Measurements from ENCODE around the gene TRPM3. TPM values are rescaled to one million over a fixed set of nuclear protein-coding genes. Genes with fewer than 3 reads are reported as not detected.
A peak's percentile ranks its signal among the peaks of the same experiment; 100 is the strongest.

TRPM3 gene
- total RNA-seq, 2 experiments from 2014 or later = not detected

DNA sequence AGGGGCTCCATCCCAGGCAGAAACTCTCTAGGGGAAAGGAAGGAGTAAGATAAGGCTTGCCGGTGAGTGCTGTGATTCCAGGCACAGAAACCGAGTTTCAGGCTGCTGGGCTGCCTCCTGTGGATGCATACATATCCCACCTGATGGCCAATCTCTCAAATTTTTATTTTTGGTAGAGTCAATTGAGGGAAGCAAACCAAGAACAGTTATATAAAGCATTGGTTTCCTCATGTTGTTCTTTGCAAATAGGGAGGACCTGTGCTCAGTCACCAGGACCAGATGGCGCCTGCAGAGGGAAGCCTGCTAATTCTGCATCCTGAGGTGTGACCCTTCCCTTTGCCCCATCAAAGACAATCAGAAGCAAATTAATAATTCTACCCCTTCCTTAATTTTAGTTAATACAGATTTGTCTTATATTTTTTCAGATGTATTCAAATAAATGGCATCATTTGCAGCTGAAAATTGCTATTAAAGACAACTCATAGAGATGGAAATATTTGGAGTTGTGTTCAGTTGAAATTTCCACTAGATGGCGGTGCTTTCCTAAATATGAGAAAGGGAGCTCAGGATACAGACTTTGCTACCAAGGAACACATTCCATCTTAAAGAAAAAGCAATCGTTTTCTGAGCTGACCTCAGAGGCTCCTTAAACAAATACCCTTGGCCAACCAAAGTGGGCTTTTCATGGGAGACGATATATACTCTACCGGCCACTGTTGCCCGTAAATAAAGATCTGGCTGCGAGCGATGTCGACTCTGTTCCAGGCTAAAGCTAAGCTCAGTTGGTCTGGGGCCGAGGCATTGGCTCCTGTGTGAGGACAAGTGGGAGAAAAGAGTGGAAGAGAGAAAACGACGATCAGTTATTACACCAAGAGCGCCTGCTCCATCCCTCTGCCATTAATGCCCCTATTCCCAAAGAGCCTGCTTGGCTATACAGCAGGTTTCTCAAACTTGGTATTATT is 481.3 kb downstream of the TRPM3 start:
- ATAC-seq (ENCODE audit: poor library complexity) (no peak), DNase-seq (peak in 4 of 14 experiments; percentile 15 to 41 (median 32))
- no peaks in the 10 kb centered on the region for H3K9me3 ChIP-seq (ENCODE audit: control insufficient read depth in 1 of 2, insufficient read depth in 1 of 2, low read length in 2 of 2)
- ChIA-PET POLR2A (no interaction called here), CTCF (interaction anchor here (1.0 to 1.2 kb wide), 3 partner anchors 9 to 1385 kb away, joined by 3 to 5 read pairs (median 4); no protein-coding TSS in a partner anchor)
- Mint-ChIP-seq H3K36me3 (ENCODE audit: low read depth) (no peaks in the 10 kb centered on the region), H3K27ac (no peak overlapping the region), H3K4me1 (ENCODE audit: low read depth) (no peaks in the 10 kb centered on the region), H3K4me3 (no peak overlapping the region), H3K27me3 (peaks cover 28% of the 10 kb centered on the region), H3K9me3 (no peaks in the 10 kb centered on the region)
- H3K27me3 ChIP-seq (ENCODE audit: control insufficient read depth in 1 of 2, insufficient read depth in 2 of 2, low read length in 2 of 2) = peaks cover 0 to 8% of the 10 kb centered on the region in 2 experiments
- H3K36me3 ChIP-seq (ENCODE audit: insufficient read depth, low read length) = no peaks in the 10 kb centered on the region
- TF ChIP-seq, protein P1, sequence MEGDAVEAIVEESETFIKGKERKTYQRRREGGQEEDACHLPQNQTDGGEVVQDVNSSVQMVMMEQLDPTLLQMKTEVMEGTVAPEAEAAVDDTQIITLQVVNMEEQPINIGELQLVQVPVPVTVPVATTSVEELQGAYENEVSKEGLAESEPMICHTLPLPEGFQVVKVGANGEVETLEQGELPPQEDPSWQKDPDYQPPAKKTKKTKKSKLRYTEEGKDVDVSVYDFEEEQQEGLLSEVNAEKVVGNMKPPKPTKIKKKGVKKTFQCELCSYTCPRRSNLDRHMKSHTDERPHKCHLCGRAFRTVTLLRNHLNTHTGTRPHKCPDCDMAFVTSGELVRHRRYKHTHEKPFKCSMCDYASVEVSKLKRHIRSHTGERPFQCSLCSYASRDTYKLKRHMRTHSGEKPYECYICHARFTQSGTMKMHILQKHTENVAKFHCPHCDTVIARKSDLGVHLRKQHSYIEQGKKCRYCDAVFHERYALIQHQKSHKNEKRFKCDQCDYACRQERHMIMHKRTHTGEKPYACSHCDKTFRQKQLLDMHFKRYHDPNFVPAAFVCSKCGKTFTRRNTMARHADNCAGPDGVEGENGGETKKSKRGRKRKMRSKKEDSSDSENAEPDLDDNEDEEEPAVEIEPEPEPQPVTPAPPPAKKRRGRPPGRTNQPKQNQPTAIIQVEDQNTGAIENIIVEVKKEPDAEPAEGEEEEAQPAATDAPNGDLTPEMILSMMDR (IDR thresholded peaks at IDR 0.05) = no peak
- H3K4me3 ChIP-seq (ENCODE audit: low read length) = no peak overlapping the region
- no peak overlapping the region for H3K27ac ChIP-seq (ENCODE audit: low read depth in 1 of 2, low read length in 2 of 2)
- no peaks in the 10 kb centered on the region for H3K4me1 ChIP-seq (ENCODE audit: insufficient read depth, low read length)
- intact Hi-C loops (cut with DNase I, micrococcal nuclease) = no loop called here

DNA sequence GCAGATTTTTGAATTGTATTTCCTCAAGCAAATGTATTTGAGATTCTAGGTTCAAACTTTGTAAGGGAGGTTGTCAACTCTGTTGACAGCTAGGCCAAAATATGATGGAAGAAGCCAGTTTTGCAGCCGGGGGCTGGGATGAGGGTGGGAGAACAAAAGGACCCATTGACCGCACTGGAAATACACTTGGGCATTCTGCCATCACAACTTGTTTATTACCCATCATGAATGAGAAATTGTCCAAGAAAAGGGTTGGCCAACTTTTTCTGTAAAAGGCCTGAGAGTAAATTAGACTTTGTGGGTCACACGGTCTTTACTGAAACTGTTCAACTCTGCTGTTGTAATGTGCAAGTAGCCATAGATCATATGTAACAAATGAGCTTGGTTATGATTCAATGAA is 485.6 kb downstream of the TRPM3 start:
- no peak for ATAC-seq (ENCODE audit: poor library complexity)
- ChIA-PET CTCF (no interaction called here), POLR2A (no interaction called here)

DNA sequence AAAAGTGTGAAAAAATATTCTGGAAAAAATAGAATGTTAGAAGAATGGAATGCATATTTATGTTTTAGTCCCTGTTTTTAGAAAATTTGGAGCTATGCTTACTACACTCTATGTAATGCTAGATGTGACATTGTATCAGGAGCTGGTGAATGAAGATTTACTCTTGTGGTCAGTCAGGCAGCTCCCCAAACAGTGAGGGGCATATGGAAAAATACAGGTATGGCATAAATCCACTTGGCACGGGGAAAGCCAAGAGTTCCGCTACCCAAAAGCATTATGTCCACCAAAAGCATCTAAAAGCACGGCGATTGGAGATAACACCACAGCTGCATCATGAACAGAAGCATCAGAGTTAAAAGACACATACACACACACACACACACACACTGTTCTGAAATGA is 486.7 kb downstream of the TRPM3 start:
- Histone ChIP-seq H3K4me3 (ENCODE audit: low read length) (no peak overlapping the region), H3K4me1 (ENCODE audit: insufficient read depth, low read length) (no peaks in the 10 kb centered on the region), H3K36me3 (ENCODE audit: insufficient read depth, low read length) (no peaks in the 10 kb centered on the region), H3K27ac (ENCODE audit: low read depth in 1 of 2, low read length in 2 of 2) (no peak overlapping the region), H3K27me3 (ENCODE audit: control insufficient read depth in 1 of 2, insufficient read depth in 2 of 2, low read length in 2 of 2) (peaks cover 0 to 5% of the 10 kb centered on the region in 2 experiments), H3K9me3 (ENCODE audit: control insufficient read depth in 1 of 2, insufficient read depth in 1 of 2, low read length in 2 of 2) (no peaks in the 10 kb centered on the region)
- TF ChIP-seq, protein P1 (IDR thresholded peaks at IDR 0.05) = no peak
- H3K9me3 Mint-ChIP-seq = no peaks in the 10 kb centered on the region
- ChIA-PET POLR2A (no interaction called here), CTCF (no interaction called here)
- no peak overlapping the region for H3K27ac Mint-ChIP-seq
- DNase-seq (no peak), ATAC-seq (ENCODE audit: poor library complexity) (no peak)
- intact Hi-C loops (cut with DNase I, micrococcal nuclease) = no loop called here
- no peaks in the 10 kb centered on the region for H3K36me3 Mint-ChIP-seq (ENCODE audit: low read depth)
- H3K4me1 Mint-ChIP-seq (ENCODE audit: low read depth) = no peaks in the 10 kb centered on the region
- no peak overlapping the region for H3K4me3 Mint-ChIP-seq
- H3K27me3 Mint-ChIP-seq = peaks cover 3% of the 10 kb centered on the region

More for the DNA sequence above, 485.6 kb downstream of the TRPM3 start:
- no peak overlapping the region for H3K4me3 ChIP-seq (ENCODE audit: low read length)
- intact Hi-C loops (cut with DNase I, micrococcal nuclease) = no loop called here
- peaks cover 0 to 5% of the 10 kb centered on the region in 2 experiments for H3K27me3 ChIP-seq (ENCODE audit: control insufficient read depth in 1 of 2, insufficient read depth in 2 of 2, low read length in 2 of 2)
- H3K27ac ChIP-seq (ENCODE audit: low read depth in 1 of 2, low read length in 2 of 2) = no peak overlapping the region
- Mint-ChIP-seq H3K36me3 (ENCODE audit: low read depth) (no peaks in the 10 kb centered on the region), H3K9me3 (no peaks in the 10 kb centered on the region), H3K27me3 (peaks cover 7% of the 10 kb centered on the region), H3K4me1 (ENCODE audit: low read depth) (no peaks in the 10 kb centered on the region), H3K27ac (no peak overlapping the region), H3K4me3 (no peak overlapping the region)
- TF ChIP-seq, protein P1 (IDR thresholded peaks at IDR 0.05) = no peak
- H3K4me1 ChIP-seq (ENCODE audit: insufficient read depth, low read length) = no peaks in the 10 kb centered on the region
- no peaks in the 10 kb centered on the region for H3K9me3 ChIP-seq (ENCODE audit: control insufficient read depth in 1 of 2, insufficient read depth in 1 of 2, low read length in 2 of 2)
- no peaks in the 10 kb centered on the region for H3K36me3 ChIP-seq (ENCODE audit: insufficient read depth, low read length)
- DNase-seq = no peak

All from CD4-positive, alpha-beta T cell (primary cell).